Measurements from ENCODE around the gene TLN1. TPM values are rescaled to one million over a fixed set of nuclear protein-coding genes. Genes with fewer than 3 reads are reported as not detected.

The TLN1 gene
- total RNA-seq, 2 experiments from 2014 or later = 98.8 to 177 TPM

GRCh38 chr9:35738924-35739323, 6.9 kb upstream of the TLN1 start:
- Histone ChIP-seq H3K9me2 (ENCODE audit: insufficient read depth, low read length) (no peaks in the 10 kb centered on the region), H2AFZ (ENCODE audit: low read length) (no peak overlapping the region), H3K9me3 (ENCODE audit: low read length) (no peaks in the 10 kb centered on the region), H4K20me1 (ENCODE audit: insufficient read depth, low read length) (no peaks in the 10 kb centered on the region), H3K4me2 (ENCODE audit: low read length) (no peak overlapping the region), H3K27ac (ENCODE audit: low read depth, low read length, poor library complexity, severe bottlenecking) (no peak overlapping the region), H3K36me3 (ENCODE audit: insufficient read depth, low read length) (peaks cover 88% of the 10 kb centered on the region), H3K79me2 (ENCODE audit: insufficient read depth, low read depth, low read length) (no peaks in the 10 kb centered on the region; the same call in 1 of the 2 replicates), H3K4me1 (ENCODE audit: insufficient read depth, low read length, poor library complexity, severe bottlenecking) (peaks cover 16% of the 10 kb centered on the region), H3K4me3 (ENCODE audit: low read depth, low read length, poor library complexity, severe bottlenecking) (no peak overlapping the region)
- no peak for TF ChIP-seq EZH2phosphoT487 (IDR thresholded peaks at IDR 0.05; ENCODE audit: borderline replicate concordance, low read depth, low read length)
- TF ChIP-seq CTCF (conservative IDR thresholded peaks at IDR 0.05; ENCODE audit: low read length) = no peak
- BruUV-seq (replicated peaks) = no TSS peak
- intact Hi-C loops (cut with micrococcal nuclease; ENCODE audit: unreplicated experiment) = loop anchor here (5.0 to 10.0 kb wide), 3 partner anchors 88 to 664 kb away; partner anchors contain the start of genes FAM221B, FANCG, TMEM8B and VCP
- no peak for DNase-seq (ENCODE audit: low spot score)
- ChIA-PET POLR2A (interaction anchor here (2.3 kb wide), 1 partner anchor 9 kb away, joined by 7 read pairs; no protein-coding TSS in a partner anchor), CTCF (ENCODE audit: unreplicated experiment) (no interaction called here)

- POLR2A ChIA-PET = interaction anchor here (2.3 kb wide), 1 partner anchor 9 kb away, joined by 7 read pairs; no protein-coding TSS in a partner anchor
- Histone ChIP-seq H3K4me2 (ENCODE audit: low read length) (no peak overlapping the region), H3K4me1 (ENCODE audit: insufficient read depth, low read length, poor library complexity, severe bottlenecking) (peaks cover 17% of the 10 kb centered on the region), H3K4me3 (ENCODE audit: low read depth, low read length, poor library complexity, severe bottlenecking) (no peak overlapping the region), H2AFZ (ENCODE audit: low read length) (no peak overlapping the region), H3K9me2 (ENCODE audit: insufficient read depth, low read length) (no peaks in the 10 kb centered on the region), H3K9me3 (ENCODE audit: low read length) (no peaks in the 10 kb centered on the region), H3K79me2 (ENCODE audit: insufficient read depth, low read depth, low read length) (no peaks in the 10 kb centered on the region; the same call in 1 of the 2 replicates), H4K20me1 (ENCODE audit: insufficient read depth, low read length) (no peaks in the 10 kb centered on the region), H3K27ac (ENCODE audit: low read depth, low read length, poor library complexity, severe bottlenecking) (no peak overlapping the region), H3K36me3 (ENCODE audit: insufficient read depth, low read length) (peaks cover 81% of the 10 kb centered on the region; the same call in 1 of the 2 replicates)
- CTCF ChIA-PET (ENCODE audit: unreplicated experiment) = no interaction called here
- no peak for DNase-seq (ENCODE audit: low spot score)
- intact Hi-C loops (cut with micrococcal nuclease; ENCODE audit: unreplicated experiment) = loop anchor here (5.0 to 10.0 kb wide), 3 partner anchors 89 to 663 kb away; partner anchors contain the start of genes FAM221B, FANCG, TMEM8B and VCP
- BruUV-seq (replicated peaks) = TSS peak; percentile 34
- TF ChIP-seq CTCF (conservative IDR thresholded peaks at IDR 0.05; ENCODE audit: low read length) = no peak
- TF ChIP-seq EZH2phosphoT487 (IDR thresholded peaks at IDR 0.05; ENCODE audit: borderline replicate concordance, low read depth, low read length) = no peak
Measured at GRCh38 chr9:35738186-35738585, 6.2 kb upstream of the TLN1 start.

GRCh38 chr9:35737143-35737542, 5.1 kb upstream of the TLN1 start:
- no peak overlapping the region for H3K4me2 ChIP-seq (ENCODE audit: low read length)
- no peak overlapping the region for H3K4me3 ChIP-seq (ENCODE audit: low read depth, low read length, poor library complexity, severe bottlenecking)
- no peaks in the 10 kb centered on the region for H3K9me2 ChIP-seq (ENCODE audit: insufficient read depth, low read length)
- ChIA-PET POLR2A (interaction anchor here (2.3 kb wide), 1 partner anchor 10 kb away, joined by 7 read pairs; no protein-coding TSS in a partner anchor), CTCF (ENCODE audit: unreplicated experiment) (no interaction called here)
- no peak overlapping the region for H3K27ac ChIP-seq (ENCODE audit: low read depth, low read length, poor library complexity, severe bottlenecking)
- no TSS peak for BruUV-seq (replicated peaks)
- peaks cover 17% of the 10 kb centered on the region for H3K4me1 ChIP-seq (ENCODE audit: insufficient read depth, low read length, poor library complexity, severe bottlenecking)
- intact Hi-C loops (cut with micrococcal nuclease; ENCODE audit: unreplicated experiment) = loop anchor here (5.0 to 10.0 kb wide), 3 partner anchors 90 to 662 kb away; partner anchors contain the start of genes FAM221B, FANCG, TMEM8B and VCP
- no peaks in the 10 kb centered on the region for H3K9me3 ChIP-seq (ENCODE audit: low read length)
- no peak for DNase-seq (ENCODE audit: low spot score)
- H3K36me3 ChIP-seq (ENCODE audit: insufficient read depth, low read length) = peaks cover 70% of the 10 kb centered on the region; the same call in 1 of the 2 replicates
- TF ChIP-seq CTCF (conservative IDR thresholded peaks at IDR 0.05; ENCODE audit: low read length) = no peak
- no peak for TF ChIP-seq EZH2phosphoT487 (IDR thresholded peaks at IDR 0.05; ENCODE audit: borderline replicate concordance, low read depth, low read length)
- no peak overlapping the region for H2AFZ ChIP-seq (ENCODE audit: low read length)
- H3K79me2 ChIP-seq (ENCODE audit: insufficient read depth, low read depth, low read length) = no peaks in the 10 kb centered on the region; the same call in 1 of the 2 replicates
- H4K20me1 ChIP-seq (ENCODE audit: insufficient read depth, low read length) = no peaks in the 10 kb centered on the region

Data from OCI-LY7 (cell line).